Spleen (tissue), 7 donors: ENCODE data around the gene GLRX3.

Experiments
- CTCF ChIP-seq, 11 experiments: fragments of 200-600 bp in 7 of 11; fragments of 450-650 bp in 4 of 11; sonication (generic) in 4 of 11; IDR thresholded peaks in 8 of 11; conservative IDR thresholded peaks in 3 of 11; 1 replicate in 7 of 11; 2 replicates in 4 of 11; pipeline versions ENCODE4 v1.4.0 to v1.8.0; 2016 to 2021; ENCODE audit warnings: antibody characterized with exemption in 11 of 11, inconsistent platforms in 4 of 11, mild to moderate bottlenecking in 1 of 11
- POLR2AphosphoS5 ChIP-seq, 3 donors: sonication (generic); formaldehyde crosslinking; IDR thresholded peaks; one replicate each; pipeline ENCODE4 v1.5.1; 2017; ENCODE audit warnings: antibody characterized with exemption in 3 of 3
- donor health status: DM: no; HTN: no; CAD: no; lungs with moderate emphysema.
- donor health status: DM: no; HTN: no; CAD: no.
- donor health status: DM: no; HTN: no; CAD: no.

- TF ChIP-seq POLR2AphosphoS5 (IDR thresholded peaks at IDR 0.05) (no peak), CTCF (IDR thresholded peaks at IDR 0.05 in 8 of 11, conservative IDR thresholded peaks at IDR 0.05 in 3 of 11) (no peak)
Observed at GRCh38 chr10:130195746-130196294, 59.6 kb downstream of the GLRX3 start.
